ENCODE results near the gene LRRC74A. TPM values are rescaled to one million over a fixed set of nuclear protein-coding genes. Genes with fewer than 3 reads are reported as not detected.

The LRRC74A gene
- total RNA-seq, 1 donor from 2014 or later, result not detected

DNA sequence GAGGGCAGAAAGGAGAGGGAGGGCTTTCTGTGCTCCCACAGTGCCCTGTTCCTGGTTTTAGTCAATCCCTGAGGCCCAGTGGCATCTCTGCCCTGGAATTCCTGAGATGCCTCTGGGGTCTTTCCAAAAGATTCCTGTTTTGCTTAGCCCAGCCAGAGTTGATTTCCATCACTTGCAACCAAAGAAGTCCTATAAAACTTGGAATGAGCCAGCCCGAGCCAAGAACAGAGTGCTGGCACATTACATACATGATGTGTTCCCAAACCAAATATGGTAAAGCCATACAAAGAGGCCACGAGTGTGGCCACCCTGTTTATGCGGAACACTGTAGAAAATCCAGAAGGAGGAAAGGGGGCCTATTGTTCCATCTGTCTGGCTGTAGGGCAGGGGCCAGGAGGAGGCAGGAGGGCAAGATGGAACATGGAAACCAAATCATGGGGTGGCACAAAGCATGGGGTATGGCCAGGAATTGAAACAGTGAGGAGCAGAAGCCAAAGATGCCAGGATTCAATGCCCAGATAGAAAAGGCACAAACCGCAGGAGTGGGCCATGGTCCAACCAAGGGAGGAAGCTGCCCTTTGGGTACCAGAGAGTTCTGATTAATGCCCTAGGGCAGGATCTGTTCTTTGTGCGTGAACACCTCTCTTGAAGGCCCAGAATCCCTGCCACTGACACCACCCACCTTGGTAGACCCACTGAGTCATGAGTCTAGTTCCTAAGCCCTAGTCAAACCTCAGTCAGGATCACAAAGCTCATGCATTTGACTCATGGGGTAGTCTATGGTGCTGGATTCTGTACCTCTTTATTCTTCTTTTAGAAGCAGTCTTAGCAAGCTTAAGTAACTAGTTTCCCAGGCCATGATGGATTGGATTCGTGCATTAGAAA, 75.2 kb downstream of the LRRC74A start:
- peak; percentile 15 for DNase-seq (ENCODE audit: low read depth)
- H3K4me3 ChIP-seq (ENCODE audit: low read depth, low read length), result no peak overlapping the region
- H3K36me3 ChIP-seq (ENCODE audit: control insufficient read depth, insufficient read depth, low read length), result no peaks in the 10 kb centered on the region
- FAIRE-seq, result no peak
- TF ChIP-seq CTCF (IDR thresholded peaks at IDR 0.05; ENCODE audit: insufficient read depth, low read length, severe bottlenecking), result no peak
- H3K27me3 ChIP-seq (ENCODE audit: control insufficient read depth, insufficient read depth, low read length), result no peaks in the 10 kb centered on the region

GRCh38 chr14:76902591-76902990, 76.4 kb downstream of the LRRC74A start:
- H3K4me3 ChIP-seq (ENCODE audit: low read depth, low read length), result no peak overlapping the region
- DNase-seq (ENCODE audit: low read depth), result no peak
- H3K27me3 ChIP-seq (ENCODE audit: control insufficient read depth, insufficient read depth, low read length), result no peaks in the 10 kb centered on the region
- FAIRE-seq, result no peak
- no peaks in the 10 kb centered on the region for H3K36me3 ChIP-seq (ENCODE audit: control insufficient read depth, insufficient read depth, low read length)
- no peak for TF ChIP-seq CTCF (IDR thresholded peaks at IDR 0.05; ENCODE audit: insufficient read depth, low read length, severe bottlenecking)

DNA sequence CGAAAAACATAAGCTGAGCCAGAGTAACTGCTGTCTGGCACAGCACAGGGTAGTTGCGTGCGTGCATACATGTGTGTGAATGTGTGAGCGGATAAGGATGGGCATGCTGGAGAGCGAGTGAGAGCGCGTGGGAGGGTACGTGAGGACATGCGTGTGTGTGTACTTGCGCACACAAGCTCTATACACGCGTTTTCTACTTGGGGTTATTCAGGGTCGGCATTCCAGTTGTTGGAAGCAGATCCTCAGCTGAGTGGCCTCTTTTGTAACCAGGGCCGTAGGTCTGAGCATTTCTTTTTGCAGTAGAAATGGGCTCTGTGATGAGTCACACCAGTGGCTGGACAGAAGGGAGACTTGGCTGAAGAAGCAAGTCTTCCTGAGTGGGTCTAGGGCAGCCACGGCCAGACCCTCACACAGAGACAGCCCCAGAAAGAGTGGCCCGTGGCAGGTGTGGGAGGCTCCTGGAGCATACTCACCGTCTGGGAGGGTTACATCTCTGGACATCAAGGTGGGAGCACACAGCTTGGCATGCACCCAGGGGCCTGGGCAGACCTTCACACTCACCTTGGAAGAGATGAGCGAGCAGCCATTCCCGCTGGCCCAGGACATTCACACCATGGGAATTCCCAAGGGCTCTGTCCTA, 78.0 kb downstream of the LRRC74A start:
- H3K4me3 ChIP-seq (ENCODE audit: low read depth, low read length), result no peak overlapping the region
- FAIRE-seq, result peak; percentile 13
- no peaks in the 10 kb centered on the region for H3K27me3 ChIP-seq (ENCODE audit: control insufficient read depth, insufficient read depth, low read length)
- peak; percentile 50 for DNase-seq (ENCODE audit: low read depth)
- no peak for TF ChIP-seq CTCF (IDR thresholded peaks at IDR 0.05; ENCODE audit: insufficient read depth, low read length, severe bottlenecking)
- H3K36me3 ChIP-seq (ENCODE audit: control insufficient read depth, insufficient read depth, low read length), result no peaks in the 10 kb centered on the region

DNA sequence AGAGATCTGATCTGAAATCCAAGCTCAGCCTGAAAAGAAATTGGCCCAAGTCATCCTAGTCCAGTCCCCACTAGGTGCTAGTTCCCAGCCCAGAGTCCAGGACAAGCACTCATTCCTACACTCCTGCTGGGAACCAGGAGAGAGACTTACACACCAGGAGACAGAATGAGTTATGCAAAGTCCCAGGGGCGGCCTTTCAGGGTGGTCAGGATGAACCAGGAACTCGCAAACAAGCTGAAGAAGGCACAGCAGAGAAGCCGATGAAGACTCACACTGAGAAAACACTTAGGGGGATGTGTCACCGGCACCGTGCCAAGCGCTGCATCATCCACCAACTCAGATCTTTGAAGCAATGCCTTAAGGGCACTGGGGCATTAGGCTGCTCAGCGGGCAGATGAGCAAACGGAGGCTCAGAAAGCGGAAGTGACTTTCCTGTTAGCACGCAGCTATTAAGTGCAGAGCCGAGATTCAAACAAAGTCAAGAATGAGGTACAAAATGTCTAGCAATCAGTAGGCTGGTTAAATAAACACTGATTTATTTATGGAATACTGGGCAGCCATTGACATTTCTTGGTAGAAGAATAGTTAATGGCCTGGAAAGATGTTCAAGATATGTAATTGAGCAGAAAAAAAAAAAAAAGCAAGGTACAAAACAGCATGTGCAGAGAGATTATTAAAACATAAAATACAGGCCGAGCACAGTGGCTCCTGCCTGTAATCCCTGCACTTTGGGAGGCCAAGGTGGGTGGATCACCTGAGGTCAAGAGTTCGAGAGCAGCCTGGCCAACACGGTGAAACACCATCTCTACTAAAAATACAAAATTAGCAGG, 78.7 kb downstream of the LRRC74A start:
- Histone ChIP-seq H3K36me3 (ENCODE audit: control insufficient read depth, insufficient read depth, low read length) (no peaks in the 10 kb centered on the region), H3K27me3 (ENCODE audit: control insufficient read depth, insufficient read depth, low read length) (no peaks in the 10 kb centered on the region), H3K4me3 (ENCODE audit: low read depth, low read length) (no peak overlapping the region)
- no peak for TF ChIP-seq CTCF (IDR thresholded peaks at IDR 0.05; ENCODE audit: insufficient read depth, low read length, severe bottlenecking)
- peak; percentile 83 for FAIRE-seq
- DNase-seq (ENCODE audit: low read depth), result peak; percentile 98

- Histone ChIP-seq H3K36me3 (ENCODE audit: control insufficient read depth, insufficient read depth, low read length) (no peaks in the 10 kb centered on the region), H3K4me3 (ENCODE audit: low read depth, low read length) (no peak overlapping the region), H3K27me3 (ENCODE audit: control insufficient read depth, insufficient read depth, low read length) (no peaks in the 10 kb centered on the region)
- no peak for TF ChIP-seq CTCF (IDR thresholded peaks at IDR 0.05; ENCODE audit: insufficient read depth, low read length, severe bottlenecking)
- DNase-seq (ENCODE audit: low read depth) (no peak), FAIRE-seq (no peak)
Measured at GRCh38 chr14:76908834-76909233, 82.6 kb downstream of the LRRC74A start.
